GM12875 (cell line): ENCODE results near the gene ALDH1A1.

Experiments
- H3K4me3 ChIP-seq: one replicate; pipeline ENCODE4 v1.5.1; 2011; ENCODE audit warnings: low read depth, low read length, control low read depth
- CTCF ChIP-seq: IDR thresholded peaks from 2 replicates; pipeline ENCODE4 v1.5.1; 2011; ENCODE audit warnings: low read depth, mild to moderate bottlenecking, control low read depth, inconsistent platforms, low read length, moderate library complexity, borderline replicate concordance; ENCODE audit not compliant: insufficient read depth

ALDH1A1 gene

GRCh38 chr9:72919246-72919945 is 33.5 kb downstream of the ALDH1A1 start:
- no peak overlapping the region for H3K4me3 ChIP-seq
- TF ChIP-seq CTCF: no peak

GRCh38 chr9:72917892-72918509 is 34.9 kb downstream of the ALDH1A1 start:
- no peak for TF ChIP-seq CTCF

GRCh38 chr9:72915659-72916058 is 37.2 kb downstream of the ALDH1A1 start:
- no peak overlapping the region for H3K4me3 ChIP-seq
- TF ChIP-seq CTCF: no peak

More at GRCh38 chr9:72917892-72918509, 34.9 kb downstream of the ALDH1A1 start:
- H3K4me3 ChIP-seq: no peak overlapping the region

GRCh38 chr9:72914750-72915149 is 38.1 kb downstream of the ALDH1A1 start:
- no peak for TF ChIP-seq CTCF
- H3K4me3 ChIP-seq: no peak overlapping the region

- no peak for TF ChIP-seq CTCF
- no peak overlapping the region for H3K4me3 ChIP-seq
Measured at GRCh38 chr9:72913382-72914009, 39.4 kb downstream of the ALDH1A1 start.

- no peak for TF ChIP-seq CTCF
- H3K4me3 ChIP-seq: no peak overlapping the region
Measured at GRCh38 chr9:72912476-72913381, 40.1 kb downstream of the ALDH1A1 start.
